KOPT-K1 (cell line): ENCODE data around the gene LIX1L.

Source experiments
- H3K27ac ChIP-seq: fragments of 200-600 bp; sonication (generic); 2 replicates; pipeline ENCODE4 v1.5.1; 2016; ENCODE audit warnings: antibody characterized with exemption, mild to moderate bottlenecking, low read depth, low read length; ENCODE audit not compliant: poor library complexity, severe bottlenecking
- H3K36me3 ChIP-seq: fragments of 200-600 bp; sonication (generic); 2 replicates; pipeline ENCODE4 v1.5.1; 2017; ENCODE audit warnings: antibody characterized with exemption, mild to moderate bottlenecking, low read length, moderate library complexity; ENCODE audit not compliant: insufficient read depth
- H3K9me3 ChIP-seq: fragments of 200-600 bp; sonication (generic); 2 replicates; pipeline ENCODE4 v1.5.1; 2017; ENCODE audit warnings: antibody characterized with exemption, low read length, mild to moderate bottlenecking; ENCODE audit not compliant: insufficient read depth, poor library complexity, severe bottlenecking

Gene LIX1L

GRCh38 chr1:145957443-145958319 is at the start of gene LIX1L:
Gene LIX1L, minus strand, starts transcription at chr1:145958017. Its CDS starts 90 bp downstream, at chr1:145957927.
- H3K9me3 ChIP-seq, result no peaks in the 10 kb centered on the region
- H3K27ac ChIP-seq, result peak within 1 kb of the TSS; percentile 88
- peaks cover 10% of the 10 kb centered on the region; the same call in 1 of the 2 replicates for H3K36me3 ChIP-seq

DNA sequence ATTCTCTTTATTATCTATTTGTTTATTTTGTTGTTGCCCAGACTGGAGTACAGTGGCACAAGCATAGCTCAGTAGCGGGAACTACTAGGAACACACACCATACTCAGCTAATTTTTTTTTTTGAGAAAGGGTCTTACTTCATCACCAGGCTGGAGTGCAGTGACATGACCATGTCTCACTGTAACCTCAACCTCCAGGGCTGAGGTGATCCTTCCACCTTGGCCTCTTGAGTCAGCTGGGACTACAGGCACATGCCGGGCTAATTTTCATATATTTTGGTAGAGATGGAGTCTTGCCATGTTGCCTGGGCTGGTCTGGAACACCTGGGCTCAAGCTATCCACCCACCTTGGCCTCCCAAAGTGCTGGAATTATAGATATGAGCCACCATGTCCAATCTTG is 43.9 kb upstream of the LIX1L start:
- Histone ChIP-seq H3K9me3 (no peaks in the 10 kb centered on the region), H3K36me3 (no peaks in the 10 kb centered on the region), H3K27ac (no peak overlapping the region)

DNA sequence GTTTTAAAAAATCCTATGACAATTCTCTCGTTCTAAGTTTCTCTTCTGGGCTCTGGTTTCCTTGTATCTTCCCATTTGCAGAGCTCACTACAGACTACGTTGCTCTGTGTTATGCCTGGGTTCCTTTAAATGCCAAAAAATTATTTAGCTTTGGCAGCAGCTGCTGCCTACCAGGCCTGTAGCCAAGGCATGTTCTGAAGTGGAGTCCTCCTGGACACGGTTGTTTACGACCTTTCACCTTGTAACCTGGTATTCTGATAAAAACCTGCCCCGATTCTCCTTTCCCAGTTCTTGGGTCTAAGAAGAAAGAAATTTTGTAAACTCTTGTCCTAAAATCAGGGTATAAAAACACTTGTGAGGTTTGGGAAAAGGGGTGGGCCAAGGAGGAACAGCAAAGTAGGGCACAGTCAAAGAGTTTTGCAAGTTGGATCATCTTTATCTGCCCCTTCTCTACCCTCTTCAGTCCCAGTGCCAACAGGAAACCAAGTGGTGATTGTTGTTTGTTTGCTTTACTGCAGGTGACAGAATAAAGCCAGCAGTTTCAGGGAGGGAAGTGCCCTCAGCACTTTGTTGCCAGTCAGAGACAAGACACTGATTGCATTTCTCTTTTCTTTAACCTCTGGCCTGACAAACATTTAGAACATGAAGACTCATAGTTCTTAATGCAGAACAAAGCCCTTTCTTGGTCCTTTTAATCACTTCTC is 41.7 kb upstream of the LIX1L start:
- Histone ChIP-seq H3K36me3 (peaks cover 8% of the 10 kb centered on the region), H3K9me3 (no peaks in the 10 kb centered on the region), H3K27ac (peak overlapping the region; percentile 18)

- Histone ChIP-seq H3K36me3 (peaks cover 26% of the 10 kb centered on the region), H3K9me3 (no peaks in the 10 kb centered on the region), H3K27ac (peak overlapping the region; percentile 90)
These were observed 39.9 kb upstream of the LIX1L start for GRCh38 chr1:145997718-145998023.

GRCh38 chr1:145997016-145997717 is 39.4 kb upstream of the LIX1L start:
- Histone ChIP-seq H3K36me3 (peaks cover 29% of the 10 kb centered on the region), H3K9me3 (no peaks in the 10 kb centered on the region), H3K27ac (peak overlapping the region; percentile 90)

- Histone ChIP-seq H3K27ac (peak within 1 kb of the TSS; percentile 90), H3K9me3 (no peaks in the 10 kb centered on the region), H3K36me3 (peaks cover 29% of the 10 kb centered on the region)
These were observed 38.7 kb upstream of the LIX1L start, which contains the start of gene TXNIP for GRCh38 chr1:145996433-145997015. Gene TXNIP, minus strand, starts transcription at chr1:145996579. Its CDS starts 313 bp downstream, at chr1:145996266.

DNA sequence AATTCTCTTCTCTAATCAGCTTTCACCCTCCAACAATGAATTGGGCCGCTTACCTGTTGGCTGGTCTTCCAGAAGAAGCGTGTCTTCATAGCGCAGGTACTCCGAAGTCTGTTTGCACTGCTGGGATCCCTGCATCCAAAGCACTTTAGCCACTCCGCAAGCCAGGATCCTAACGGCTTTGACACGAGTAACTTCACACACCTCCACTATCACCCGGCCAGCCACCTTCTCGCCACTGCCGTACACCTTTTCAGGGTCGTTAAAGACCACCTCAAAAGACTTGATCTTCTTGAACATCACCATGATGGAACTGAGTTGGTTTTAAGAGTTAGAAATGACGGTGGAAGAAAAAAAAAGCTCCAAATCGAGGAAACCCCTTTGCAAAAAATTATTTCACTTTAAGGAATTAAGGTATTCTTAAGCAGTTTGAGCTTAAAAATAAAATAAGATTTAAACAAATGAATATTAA is 38.2 kb upstream of the LIX1L start:
- H3K9me3 ChIP-seq, result no peaks in the 10 kb centered on the region
- peaks cover 29% of the 10 kb centered on the region for H3K36me3 ChIP-seq
- H3K27ac ChIP-seq, result peak overlapping the region; percentile 90

- Histone ChIP-seq H3K9me3 (no peaks in the 10 kb centered on the region), H3K36me3 (peaks cover 29% of the 10 kb centered on the region), H3K27ac (peak overlapping the region; percentile 90)
These were observed 37.5 kb upstream of the LIX1L start for GRCh38 chr1:145995148-145995881.

DNA sequence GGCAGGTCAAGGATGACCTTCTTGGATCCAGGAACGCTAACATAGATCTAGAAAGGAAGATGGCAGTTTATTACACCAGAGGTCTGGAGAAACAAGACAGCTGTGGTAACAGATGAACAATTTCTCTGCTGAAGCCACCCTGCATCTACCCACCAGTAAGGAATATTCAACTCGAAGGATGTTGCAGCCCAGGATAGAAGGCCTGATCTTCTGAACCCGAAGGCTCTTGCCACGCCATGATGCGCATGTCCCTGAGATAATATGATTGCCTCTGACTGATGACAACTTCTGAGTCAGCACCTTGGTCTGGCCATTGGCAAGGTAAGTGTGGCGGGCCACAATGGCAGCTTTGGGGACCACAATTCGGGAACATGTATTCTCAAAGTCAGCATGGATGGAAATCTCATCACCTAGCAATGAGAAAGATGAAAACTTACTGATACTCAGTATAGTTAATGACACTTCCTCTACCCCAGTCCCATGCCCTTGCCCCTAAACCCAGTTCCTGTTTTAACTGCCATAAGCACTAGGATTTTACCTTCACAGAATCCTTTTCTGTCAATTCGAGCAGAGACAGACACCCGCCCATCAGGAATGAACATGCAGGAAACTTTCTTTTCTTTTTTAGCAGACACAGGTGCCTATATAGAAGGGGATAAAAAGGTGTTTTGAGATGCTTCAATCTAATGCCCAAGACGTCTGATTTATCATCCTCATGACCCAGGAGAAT is 36.7 kb upstream of the LIX1L start:
- H3K27ac ChIP-seq, result peak overlapping the region; percentile 90

GRCh38 chr1:145993618-145994390 is 36.0 kb upstream of the LIX1L start:
- Histone ChIP-seq H3K27ac (no peak overlapping the region), H3K36me3 (peaks cover 29% of the 10 kb centered on the region), H3K9me3 (no peaks in the 10 kb centered on the region)

More for the DNA sequence above, 36.7 kb upstream of the LIX1L start:
- Histone ChIP-seq H3K9me3 (no peaks in the 10 kb centered on the region), H3K36me3 (peaks cover 29% of the 10 kb centered on the region)

DNA sequence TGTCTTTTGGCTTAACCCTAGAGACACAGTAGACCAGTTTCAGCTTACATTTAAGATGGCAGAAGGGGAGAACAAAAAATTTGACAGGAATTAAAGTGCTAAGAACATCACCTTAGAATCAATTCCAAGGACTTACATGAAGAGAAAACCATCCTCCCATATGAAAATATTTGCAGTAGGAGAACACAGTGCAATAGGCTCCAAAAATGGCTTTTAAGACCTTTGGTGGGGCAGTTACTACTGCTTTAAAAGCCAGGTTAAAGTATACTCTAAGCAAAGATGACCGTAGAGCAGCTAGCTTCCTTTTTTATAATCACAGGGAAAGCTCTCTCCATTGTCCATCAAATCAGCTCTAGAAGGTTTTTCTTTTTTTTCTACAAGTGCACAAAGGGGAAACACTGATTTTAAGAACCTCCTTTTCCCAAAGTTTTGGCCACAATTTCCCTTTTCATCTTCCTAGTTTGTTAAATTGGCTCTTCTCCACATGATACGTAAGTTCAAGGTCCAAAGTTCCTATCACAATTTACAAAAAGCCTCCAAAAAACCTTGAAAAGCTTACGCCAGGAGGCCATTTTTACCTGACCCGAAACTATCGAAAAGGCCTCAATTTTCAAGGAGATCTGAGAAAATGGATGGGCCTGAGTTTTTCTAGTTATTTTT is 35.3 kb upstream of the LIX1L start:
- H3K9me3 ChIP-seq, result no peaks in the 10 kb centered on the region
- H3K27ac ChIP-seq, result no peak overlapping the region
- peaks cover 29% of the 10 kb centered on the region for H3K36me3 ChIP-seq

DNA sequence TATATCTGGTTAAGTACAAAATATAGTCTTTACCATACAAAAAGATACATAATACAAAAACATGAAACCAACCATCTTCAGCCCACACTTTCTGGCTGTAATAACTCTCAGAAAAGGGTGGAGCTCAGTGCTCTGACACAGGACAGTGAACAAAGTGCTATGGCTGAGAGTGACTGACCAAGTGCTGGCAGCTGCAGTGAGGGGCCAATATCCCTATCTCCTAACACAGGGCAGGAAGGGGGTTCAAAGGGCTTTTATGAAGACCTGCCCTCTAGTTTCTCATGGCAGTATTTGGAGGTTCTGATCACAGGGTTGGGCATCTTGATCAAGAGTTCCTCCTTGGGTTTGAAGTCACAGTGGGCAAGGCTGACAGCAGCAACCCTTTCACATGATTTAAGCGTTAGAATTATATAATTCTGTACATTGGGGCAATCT is 34.7 kb upstream of the LIX1L start:
- Histone ChIP-seq H3K27ac (no peak overlapping the region), H3K36me3 (peaks cover 29% of the 10 kb centered on the region), H3K9me3 (no peaks in the 10 kb centered on the region)
